ENCODE data around the gene EEFSEC. TPM values are rescaled to one million over a fixed set of nuclear protein-coding genes. Genes with fewer than 3 reads are reported as not detected.

Gene EEFSEC
- polyA plus RNA-seq, 1 donor, result 19.7 TPM

- no peak for DNase-seq
Observed at GRCh38 chr3:128430731-128431130, 277.4 kb downstream of the EEFSEC start.

DNA sequence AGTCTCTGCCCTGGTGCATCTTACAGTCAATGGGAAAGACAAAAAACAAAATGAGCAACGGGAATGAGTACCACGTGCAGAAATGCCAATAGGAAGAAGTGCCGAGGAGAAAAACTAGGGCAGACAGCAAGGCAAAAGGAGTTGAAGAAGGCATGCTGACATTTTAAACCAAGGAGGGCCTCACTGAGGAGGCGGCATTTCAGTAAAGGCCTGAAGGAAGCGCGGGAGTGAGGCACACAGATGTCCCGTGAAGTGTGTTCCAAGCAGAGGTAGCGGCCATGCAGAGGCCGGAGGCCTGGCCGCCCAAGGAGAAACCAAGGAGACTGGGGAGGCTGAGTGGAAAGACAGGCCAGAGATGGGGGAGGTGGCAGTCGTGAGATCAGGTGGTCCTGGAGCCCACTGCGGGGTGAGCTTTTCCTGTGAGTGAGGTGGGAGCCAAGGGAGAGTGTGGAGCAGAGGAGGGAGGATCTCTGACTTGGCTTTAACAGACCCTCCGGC, 278.6 kb downstream of the EEFSEC start:
- DNase-seq, result no peak

- no peak for DNase-seq
Observed at GRCh38 chr3:128432301-128432970, 279.2 kb downstream of the EEFSEC start.

GRCh38 chr3:128432971-128433836, 279.9 kb downstream of the EEFSEC start:
- no peak for DNase-seq

DNA sequence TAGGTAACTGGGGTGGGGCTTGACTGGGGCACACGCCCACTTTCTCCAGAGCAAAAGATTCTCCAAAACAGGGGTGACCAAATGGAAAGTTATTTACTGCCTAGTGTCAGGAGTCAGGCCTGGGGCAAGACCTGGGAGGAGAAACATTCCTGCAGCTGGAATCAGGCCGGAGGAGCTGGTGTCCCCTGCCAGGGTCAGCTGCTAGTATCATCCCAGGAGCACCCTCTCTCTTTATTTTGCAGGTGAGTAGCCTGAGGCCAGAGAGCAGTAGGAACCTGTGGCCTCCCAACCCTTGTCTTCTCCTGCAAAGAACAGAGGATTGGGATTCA, 280.5 kb downstream of the EEFSEC start:
- no peak for DNase-seq

GRCh38 chr3:128434524-128434923, 281.2 kb downstream of the EEFSEC start:
- DNase-seq, result no peak

- no peak for DNase-seq
Observed at GRCh38 chr3:128435058-128435457, 281.8 kb downstream of the EEFSEC start.

GRCh38 chr3:128435561-128435960, 282.3 kb downstream of the EEFSEC start:
- no peak for DNase-seq

DNA sequence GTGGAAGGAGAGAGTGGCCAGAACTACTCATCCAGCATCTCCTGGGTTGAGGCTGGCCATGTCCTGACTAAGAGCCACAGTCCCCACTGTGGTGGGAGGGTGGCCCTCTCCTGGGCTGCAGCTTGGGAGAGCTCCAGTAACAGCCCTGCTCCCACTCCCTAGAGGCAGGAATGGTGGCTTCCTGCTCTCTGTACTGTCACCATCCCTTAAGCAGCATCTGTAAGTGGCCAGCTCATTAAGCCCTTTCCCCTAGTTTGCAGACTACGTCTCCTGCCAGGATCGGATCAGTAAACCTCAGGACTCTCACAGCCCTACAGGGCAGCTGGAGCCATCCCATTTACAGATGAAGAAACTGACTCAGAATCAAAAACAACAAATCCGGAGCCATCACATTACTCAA, 282.9 kb downstream of the EEFSEC start:
- no peak for DNase-seq

DNA sequence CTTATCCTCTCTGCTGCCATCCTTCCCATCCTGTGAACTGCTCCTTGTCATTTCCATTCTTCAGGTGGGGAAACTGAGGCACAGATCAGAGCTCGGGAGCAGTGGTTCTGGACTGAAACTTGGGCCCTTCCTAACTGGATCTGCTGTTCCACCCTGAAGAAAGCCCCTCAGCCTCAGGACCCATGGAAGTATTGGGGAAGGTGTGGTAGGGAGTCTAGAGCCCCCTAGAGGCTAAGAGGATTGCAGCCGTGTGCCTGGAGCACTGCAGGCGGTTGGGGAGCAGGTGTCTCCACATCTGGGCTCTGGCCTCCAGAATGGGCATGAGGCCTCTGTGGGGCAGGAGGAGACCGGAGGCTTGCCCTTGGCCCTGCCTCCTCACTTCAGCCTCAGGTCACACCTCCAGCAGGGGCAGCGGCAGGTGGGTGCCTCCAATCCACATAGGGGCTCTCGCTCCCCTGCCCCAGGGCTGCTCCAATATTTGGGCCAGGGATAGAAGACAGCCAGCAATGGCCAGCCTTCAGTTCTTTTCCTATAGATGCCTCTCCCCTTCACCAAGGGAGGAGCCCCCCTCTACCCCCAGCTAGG, 285.3 kb downstream of the EEFSEC start:
- DNase-seq, result no peak

- DNase-seq, result no peak
Observed at GRCh38 chr3:128439226-128439625, 285.9 kb downstream of the EEFSEC start.

DNA sequence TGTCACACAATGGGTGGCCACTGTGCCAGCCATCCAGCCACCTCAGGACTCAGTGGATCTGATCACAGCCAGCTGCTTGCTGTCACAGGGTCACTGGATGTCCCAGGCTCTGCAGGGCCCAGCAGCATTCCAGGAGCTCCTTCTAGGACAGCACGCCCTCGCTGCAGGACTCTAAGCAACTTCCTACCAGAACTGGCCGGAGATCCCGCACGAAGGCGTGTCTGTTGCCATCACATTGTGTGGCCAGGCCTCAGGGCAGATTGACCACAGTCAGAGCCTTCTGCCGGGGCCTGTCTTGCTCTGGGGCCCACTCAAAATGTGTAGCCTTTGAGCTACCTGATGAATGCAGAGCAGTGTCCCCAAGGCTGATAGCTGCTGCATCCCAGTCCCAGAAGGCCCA, 288.8 kb downstream of the EEFSEC start:
- DNase-seq, result no peak

GRCh38 chr3:128442949-128443348, 289.7 kb downstream of the EEFSEC start:
- no peak for DNase-seq

- DNase-seq, result no peak
Observed at GRCh38 chr3:128443771-128444170, 290.5 kb downstream of the EEFSEC start.

DNA sequence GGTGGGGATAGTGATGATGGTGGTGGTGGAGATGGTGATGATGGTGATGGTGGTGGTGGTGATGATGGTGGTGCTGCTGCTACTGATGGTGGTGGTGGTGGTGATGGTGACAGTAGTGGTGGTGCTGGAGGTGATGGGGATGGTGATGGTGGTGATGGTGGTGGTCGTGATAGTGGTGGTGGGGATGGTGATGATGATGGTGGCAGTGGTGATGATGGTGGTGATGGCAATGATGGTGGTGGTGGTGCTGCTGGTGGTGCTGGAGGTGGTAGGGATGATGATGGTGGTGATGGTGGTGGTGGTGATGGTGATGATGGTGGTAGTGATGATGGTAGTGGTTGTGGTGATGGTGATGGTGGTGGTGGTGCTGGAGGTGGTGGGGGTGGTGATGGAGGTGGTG, 292.1 kb downstream of the EEFSEC start:
- DNase-seq, result no peak

GRCh38 chr3:128446821-128447220, 293.5 kb downstream of the EEFSEC start:
- no peak for DNase-seq

GRCh38 chr3:128447561-128448013, 294.3 kb downstream of the EEFSEC start:
- DNase-seq, result no peak

GRCh38 chr3:128448491-128448890, 295.2 kb downstream of the EEFSEC start:
- DNase-seq, result no peak

DNA sequence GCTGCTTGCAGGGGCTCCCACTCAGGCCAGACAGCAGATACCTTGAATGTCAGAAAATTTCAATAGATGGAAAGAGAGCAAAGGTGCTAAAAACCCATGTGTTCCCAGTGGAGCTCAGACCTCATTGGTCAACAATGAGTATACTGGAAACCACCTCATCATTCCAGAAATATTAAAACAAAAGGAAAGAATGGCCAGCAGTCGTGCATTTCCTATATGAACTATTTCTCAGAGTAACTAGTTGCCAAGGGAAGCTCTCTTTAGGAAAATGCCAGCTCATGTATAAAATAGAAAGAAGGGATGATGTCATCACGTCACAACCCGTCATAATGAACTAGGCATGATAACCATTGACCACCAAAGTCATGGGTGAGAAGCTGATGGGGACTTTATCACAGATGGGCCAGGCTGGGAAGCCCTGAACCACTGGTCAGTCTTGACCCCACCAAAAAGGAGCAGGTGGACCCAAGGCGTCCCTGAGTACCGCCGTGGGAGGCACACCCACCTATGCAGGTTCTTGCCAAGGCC, 295.9 kb downstream of the EEFSEC start:
- no peak for DNase-seq

GRCh38 chr3:128452120-128452519, 298.8 kb downstream of the EEFSEC start:
- DNase-seq, result no peak

DNA sequence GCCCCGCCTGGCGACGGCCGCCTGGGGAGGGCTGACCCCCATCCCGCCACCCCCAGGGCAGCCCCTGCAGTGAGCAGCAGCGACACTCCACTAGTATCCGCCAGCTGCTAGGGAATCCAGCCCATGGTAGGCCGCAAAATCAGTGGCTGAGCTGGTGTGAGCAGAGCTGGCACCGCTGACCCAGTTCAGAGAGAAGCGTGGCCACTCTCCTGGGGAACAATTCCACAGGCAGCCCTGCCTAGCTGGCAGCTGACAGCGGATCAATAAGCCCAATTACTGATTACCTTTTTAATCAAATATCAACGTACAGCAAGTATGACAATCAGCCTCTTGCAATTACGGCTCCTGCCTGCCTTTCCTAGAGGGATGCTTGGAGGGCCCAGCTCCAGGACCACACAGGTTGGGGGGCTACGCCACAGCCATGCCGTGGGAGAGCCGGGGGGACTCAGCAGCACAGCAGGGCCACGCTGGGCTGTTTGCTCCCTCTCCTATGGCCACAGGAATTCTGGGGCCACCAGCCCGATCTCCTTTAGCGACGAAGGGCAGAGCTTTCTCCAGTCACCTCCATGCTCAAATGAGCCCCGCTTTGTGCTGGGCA, 299.5 kb downstream of the EEFSEC start:
- no peak for DNase-seq

DNA sequence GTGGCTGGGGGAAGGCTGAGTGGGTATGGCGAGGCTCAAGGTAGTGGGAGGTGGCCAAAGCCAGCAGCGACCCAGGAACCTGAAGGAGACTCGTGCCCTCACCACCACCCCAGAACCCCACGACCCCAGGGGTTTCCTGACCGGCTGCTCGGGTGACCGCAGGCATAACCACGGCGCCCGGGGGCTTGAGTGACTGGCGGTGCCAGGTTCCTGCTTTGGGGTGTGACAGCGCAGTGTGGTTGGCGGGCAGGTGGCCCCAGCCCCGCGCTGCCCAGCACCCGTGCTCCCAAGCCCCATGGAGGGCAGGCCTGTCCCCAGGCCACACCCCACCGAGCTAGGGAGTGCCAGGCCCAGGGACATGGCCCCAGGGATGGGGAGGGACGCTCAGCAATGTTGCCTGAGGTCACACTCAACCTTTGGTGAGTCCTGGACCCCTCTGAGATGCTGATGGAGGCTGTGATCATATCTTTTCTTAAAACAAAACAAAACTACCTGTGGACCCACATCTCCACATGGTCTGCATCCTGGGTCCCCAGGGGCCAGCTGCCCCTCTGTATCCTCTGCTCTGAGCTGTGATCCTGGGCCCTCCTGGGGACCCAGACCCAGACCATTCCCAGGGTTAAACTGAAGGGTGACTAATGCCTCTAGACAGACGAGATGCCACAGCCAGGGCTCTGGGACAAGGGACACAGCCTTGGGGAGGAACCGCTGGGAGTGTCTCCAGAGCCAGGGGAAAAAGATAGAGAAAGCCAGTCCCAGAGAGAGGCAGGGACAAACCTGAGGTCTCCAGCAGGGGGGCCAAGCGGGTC, 300.4 kb downstream of the EEFSEC start:
- DNase-seq, result no peak

Data from hindlimb muscle (tissue), 1 donor.